DMS153 treated with DMSO at 0.1 percent for 48 hours (cell line): ENCODE measurements around the gene FCHSD2.

ENCODE experiments used
- DNase-seq: peaks from one replicate; lab custom pipeline; 2025; ENCODE audit not compliant: unreplicated experiment; lab: John Stamatoyannopoulos, UW

FCHSD2 gene

DNA sequence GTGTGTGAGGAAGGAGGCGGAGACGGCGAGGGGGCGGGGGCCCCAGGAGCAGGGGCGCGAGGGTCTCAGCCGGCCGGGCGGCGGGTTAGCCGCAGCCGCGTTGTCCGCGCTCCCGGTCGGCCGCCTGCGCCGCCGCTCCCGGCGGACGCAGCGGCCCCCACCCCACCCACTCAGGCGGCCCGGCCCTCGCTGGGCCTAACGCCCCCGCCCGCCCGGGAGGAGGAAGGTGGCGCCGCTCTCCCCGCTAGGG, at the start of gene FCHSD2:
TSS of gene FCHSD2 (minus strand) at position 191 of the 250 bp plus-strand sequence. CDS start 441 bp downstream, outside the sequence.
- DNase-seq = no peak

DNA sequence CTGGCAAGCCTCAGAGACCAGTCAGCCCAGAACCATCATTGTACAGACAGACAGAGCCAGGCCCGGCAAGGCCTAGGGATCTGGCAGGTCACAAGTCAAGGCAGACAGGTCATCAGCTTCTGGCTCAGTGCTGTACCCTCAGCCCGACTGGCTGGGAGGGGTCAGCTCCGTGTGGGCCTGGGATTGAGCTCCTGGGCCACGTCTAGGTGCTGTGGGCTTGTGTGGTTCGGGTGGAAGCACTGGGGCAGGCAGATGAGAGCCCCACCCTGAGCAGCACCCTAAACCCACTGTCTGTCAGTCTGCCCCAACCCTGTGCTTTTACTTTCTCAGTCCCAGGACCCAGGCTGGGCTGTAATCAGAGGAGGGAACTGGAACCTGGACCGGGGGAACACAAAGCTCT, 49.0 kb upstream of the FCHSD2 start:
- no peak for DNase-seq

- no peak for DNase-seq
Observed at GRCh38 chr11:73190557-73190885, 48.4 kb upstream of the FCHSD2 start.

DNA sequence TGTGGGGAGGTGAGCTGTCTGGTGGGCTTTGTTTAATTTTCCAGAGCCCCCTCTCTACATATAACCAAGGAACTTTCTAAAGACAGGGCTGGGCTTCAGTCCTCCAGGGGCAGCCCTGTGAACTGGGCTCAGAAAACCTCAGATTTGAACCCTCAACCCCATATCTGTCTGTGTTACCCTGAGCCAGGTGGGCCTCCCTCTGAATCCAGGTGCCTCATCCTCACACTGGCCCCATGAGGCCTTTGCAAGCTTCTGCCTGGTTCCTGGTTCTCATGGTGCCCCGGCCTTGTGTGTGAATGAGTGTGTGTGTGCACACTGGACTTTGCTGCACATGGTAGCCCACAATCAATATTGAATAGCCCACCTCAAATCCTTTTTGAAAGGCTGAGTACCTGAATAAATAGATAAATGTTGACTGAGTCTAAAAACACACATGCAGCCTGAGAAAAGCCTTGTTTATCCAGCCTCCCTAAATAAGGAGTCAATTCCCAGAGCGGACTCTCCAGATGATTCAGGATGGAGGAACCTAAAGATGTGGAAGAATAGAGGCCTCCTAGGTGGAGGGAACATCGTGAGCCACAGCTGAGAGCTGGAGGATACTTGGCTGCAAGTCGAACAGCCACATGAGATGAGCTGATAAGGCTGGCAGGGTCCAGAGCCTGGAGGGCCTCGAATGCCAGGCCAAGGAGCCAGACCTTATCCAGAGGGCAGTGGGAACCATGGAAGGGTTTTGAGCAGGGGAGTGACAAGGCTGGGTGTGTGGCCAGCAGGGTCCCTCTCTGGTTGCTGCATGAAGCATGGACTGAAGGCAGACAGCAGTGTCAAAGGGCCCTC, 47.8 kb upstream of the FCHSD2 start:
- no peak for DNase-seq

DNA sequence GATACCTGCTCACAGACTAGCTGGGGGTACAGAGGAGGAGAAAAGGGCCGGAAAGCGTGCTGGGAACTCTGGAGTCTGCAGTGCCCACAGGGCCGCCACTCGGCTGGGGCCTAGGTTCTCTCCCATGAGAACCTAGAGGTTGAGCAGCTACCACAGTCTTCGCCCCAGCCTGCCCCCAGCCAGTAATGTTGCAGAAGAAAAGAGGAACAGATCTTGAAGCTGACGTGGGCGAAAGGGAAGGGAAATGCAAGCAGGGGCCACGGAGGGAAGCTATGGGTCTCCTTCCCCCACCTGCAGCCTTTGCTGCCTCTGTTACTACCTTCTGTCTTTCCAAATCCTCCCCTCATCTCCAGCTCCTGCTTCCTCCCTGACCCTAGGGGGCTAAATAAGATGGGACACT, 47.2 kb upstream of the FCHSD2 start:
- no peak for DNase-seq

- no peak for DNase-seq
Observed at GRCh38 chr11:73188301-73188700, 46.2 kb upstream of the FCHSD2 start.

DNA sequence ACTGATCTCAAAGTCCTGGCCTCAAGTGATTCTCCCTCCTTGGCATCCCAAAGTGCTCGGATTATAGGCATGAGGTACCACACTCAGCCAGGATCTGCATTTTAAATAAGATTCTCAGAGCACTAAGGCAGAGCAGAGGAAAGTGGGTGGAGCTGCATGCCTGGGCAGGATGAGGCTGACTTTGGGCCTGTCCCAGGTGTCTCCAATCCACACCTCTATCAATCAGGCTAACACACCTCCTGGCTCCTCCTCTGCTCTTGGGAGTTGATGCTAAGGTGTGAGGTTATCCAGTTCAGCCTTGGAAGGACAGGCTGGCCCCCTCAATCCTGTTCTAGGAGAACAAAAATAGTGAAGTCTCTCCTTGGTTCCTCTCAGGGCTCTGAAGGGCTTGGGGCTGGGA, 45.7 kb upstream of the FCHSD2 start:
- DNase-seq = no peak

- DNase-seq = no peak
Observed at GRCh38 chr11:73186886-73187285, 44.8 kb upstream of the FCHSD2 start.

DNA sequence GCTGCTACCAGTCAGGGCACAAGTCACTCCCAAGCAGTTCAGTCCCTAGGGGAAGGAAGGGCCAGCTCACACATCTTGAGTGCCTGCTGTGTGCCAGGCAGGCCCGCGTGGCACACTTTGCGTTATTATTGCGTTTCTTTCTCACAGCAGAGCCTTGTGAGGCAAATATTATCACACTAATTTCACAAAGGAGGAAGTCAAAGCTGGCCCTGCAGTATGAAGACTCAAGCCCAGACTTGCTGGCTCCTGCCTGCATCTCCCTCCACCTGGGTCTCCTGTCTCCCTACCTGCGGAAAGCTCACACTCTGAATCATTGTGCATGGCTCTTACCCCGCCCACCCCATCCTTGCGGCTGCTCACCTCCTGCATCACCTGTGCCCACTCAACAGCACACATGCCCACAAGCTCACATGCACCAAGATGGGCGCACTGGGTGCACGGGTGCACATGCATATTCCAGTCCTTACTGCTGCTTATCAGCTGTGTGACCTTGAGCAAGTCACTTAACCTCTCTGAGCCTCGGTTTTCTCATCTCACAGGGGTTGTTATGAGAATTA, 44.3 kb upstream of the FCHSD2 start:
- DNase-seq = no peak

- no peak for DNase-seq
Observed at GRCh38 chr11:73185680-73186293, 43.7 kb upstream of the FCHSD2 start.

GRCh38 chr11:73184953-73185671, 43.0 kb upstream of the FCHSD2 start:
- DNase-seq = peak; percentile 70

- DNase-seq = no peak
Observed at GRCh38 chr11:73182824-73183321, 40.8 kb upstream of the FCHSD2 start.

- DNase-seq = no peak
Observed at GRCh38 chr11:73178681-73179080, 36.6 kb upstream of the FCHSD2 start.

- DNase-seq = peak; percentile 13
Observed at GRCh38 chr11:73177778-73178539, 35.8 kb upstream of the FCHSD2 start.

GRCh38 chr11:73177380-73177777, 35.3 kb upstream of the FCHSD2 start:
- DNase-seq = no peak

GRCh38 chr11:73176874-73177155, 34.7 kb upstream of the FCHSD2 start:
- no peak for DNase-seq

DNA sequence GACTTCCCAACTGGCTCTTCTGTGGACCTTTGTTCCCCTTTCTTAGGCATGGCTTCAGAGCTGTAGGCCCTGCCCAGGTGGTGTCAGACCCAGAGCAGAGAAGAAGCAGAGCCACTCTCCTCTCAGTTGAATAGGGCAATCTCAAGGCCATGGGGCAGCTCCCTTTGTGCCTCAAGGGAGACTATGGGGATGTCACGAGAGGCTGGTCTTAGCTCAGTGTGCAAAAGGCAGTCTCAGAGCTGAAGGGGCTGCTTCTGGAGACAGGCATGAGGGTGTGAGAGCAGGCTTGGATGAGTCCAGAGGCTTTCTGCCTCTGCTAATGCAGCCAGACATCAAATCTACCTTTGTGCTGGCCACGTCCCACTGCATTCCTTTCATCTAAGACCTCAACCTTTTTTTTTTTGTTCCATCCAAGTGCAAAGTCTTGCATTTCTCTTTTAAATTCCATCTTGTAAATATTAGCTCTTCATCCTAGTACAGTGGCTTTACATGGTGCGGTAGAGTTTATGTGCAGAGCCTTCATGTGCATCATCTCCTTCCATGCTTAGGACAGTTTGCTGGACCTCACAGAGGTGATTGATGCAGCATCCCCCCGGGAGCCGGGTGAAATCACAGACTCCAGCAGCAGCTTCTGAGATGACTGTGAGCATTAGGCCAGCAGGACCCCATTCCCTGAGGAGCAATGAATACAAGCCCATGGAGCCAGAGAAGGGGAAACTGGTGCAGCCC, 34.2 kb upstream of the FCHSD2 start:
- no peak for DNase-seq

- no peak for DNase-seq
Observed at GRCh38 chr11:73175551-73176144, 33.5 kb upstream of the FCHSD2 start.

DNA sequence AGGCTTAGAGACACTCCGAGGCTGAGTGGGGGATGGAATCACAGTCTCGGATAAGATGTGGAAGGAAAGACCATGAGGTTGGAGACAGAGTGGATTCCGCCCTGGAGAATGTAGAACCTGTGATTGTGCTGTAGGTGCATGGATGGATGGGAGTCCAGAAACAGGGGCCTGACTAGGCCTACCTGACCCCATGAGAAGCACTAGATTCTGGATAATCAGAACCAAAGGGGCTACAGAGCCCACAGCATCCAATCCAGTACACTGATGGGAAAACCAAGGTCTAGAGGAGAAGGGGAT, 32.3 kb upstream of the FCHSD2 start:
- DNase-seq = no peak

DNA sequence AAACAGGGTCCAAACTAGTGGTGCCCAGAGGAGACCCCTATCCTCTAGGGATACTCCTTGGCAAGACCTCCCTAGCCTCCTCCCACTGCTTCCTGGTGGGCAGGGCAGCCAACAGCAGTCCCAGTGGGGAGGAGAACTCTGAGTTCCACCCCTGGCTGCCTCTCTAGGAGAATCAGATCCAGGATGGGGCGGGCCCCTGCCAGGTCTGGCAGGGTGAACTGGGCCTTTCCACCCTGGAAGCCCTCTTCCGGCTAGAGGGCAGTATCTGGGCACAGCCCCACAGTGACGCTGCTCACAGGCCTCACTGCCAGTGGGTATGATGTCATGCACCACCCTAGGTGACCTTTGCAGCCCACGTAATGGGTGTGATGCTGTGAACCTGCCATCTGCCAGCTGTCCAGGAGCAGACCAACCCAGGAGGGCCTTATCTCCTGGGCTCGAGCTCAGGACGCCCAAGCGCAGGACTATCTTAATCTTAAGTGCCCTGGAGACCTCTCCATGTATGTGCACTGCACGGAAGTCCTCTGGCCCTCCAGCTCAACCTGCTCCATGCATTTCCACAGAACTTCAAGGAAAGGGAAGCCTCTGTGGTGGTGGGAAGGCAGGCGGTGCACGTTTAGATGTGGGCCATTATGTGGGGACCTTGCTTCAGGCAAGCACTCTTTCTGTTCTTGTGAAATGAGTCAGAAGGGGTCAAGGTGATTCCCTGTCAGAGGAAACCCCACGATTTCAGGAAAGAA, 31.8 kb upstream of the FCHSD2 start:
- DNase-seq = no peak
